Stimulated activated naive CD4-positive, alpha-beta T cell treated with Interleukin-2 at 50 U/mL for 16 hours (primary cell): Measurements from ENCODE around the gene PKD2.
"Not testable (repeated sequence)": the region's sequence is repeated elsewhere in the genome, so short reads cannot be mapped to it uniquely, and the experiment has no call there.

Source experiments
- DNase-seq: peaks from one replicate; lab custom pipeline; 2025; lab: John Stamatoyannopoulos, UW

PKD2 gene

DNA sequence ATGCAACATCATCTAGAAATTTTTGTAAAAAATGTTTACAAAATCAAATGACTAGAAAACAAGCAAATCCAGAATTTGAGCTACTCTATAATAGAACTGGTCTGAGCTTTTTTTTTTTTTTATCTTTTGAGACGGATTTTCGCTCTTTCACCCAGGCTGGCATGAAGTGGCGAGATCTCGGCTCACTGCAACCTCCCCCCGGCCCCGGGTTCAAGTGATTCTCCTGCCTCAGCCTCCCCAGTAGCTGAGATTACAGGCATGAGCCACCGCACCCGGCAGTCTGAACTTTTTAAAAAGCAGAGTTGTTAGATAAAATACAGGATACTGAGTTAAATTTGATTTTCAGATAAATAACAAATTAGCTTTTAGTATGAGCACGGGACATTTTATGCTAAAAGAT, 20.9 kb upstream of the PKD2 start:
- DNase-seq, result no peak

DNA sequence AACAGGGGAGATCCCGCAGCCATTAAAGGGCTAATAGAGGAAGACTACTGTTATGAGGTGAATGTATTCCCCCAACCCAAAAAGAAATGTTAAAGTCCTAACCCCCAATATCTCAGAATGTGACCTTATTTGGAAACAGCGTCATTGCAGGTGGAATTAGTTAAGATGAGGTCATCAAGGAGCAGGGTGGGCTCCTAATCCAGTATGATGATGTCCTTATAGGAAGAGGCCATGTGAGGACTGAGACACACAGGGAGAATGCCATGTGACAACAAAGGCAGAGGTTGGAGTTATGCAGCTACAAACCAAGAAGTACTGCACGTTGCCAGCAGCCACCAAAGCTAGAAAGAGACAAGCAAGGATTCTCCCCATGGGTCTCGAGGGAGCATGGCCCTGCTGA, 17.7 kb upstream of the PKD2 start:
- no peak for DNase-seq

DNA sequence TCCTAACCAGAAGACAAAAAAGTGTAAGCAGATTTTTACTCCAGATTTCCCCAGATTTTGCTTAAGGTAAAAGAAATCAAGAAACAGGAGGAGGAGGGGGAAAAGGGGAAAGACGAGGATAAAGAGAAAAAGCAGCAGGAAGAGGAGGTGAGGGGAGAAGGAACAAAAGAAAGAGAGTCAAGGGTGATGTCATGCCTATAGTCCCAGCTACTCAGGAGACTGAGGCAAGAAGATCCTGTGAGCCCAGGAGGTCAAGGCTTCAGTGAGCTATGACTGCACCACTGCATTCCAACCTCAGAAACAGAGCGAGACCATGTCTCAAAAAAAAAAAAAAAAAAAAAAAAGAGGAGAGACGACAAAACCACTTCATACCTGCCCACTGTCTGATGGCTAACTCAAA, 12.0 kb upstream of the PKD2 start:
- no peak for DNase-seq

DNA sequence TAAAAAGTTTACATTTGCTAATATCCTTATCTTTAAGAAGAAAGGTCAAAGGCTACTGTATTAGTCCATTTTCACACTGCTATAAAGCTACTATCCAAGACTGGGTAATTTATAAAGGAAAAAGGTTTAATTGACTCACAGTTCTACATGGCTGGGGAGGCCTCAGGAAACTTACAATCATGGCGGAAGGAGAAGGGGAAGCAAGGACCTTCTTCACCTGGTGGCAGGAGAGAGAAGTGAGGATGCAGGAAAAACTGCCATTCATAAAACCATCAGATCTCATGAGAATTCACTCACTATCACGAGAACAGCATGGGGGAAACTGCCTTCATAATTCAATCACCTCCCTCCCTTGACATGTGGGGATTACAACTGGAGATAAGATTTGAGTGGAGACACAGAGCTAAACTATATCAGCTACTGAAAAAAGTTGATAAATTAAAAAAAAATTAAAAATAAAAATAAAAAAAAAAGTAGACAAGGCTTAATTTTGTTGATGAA, 8.2 kb upstream of the PKD2 start:
- DNase-seq, result not testable (repeated sequence)

DNA sequence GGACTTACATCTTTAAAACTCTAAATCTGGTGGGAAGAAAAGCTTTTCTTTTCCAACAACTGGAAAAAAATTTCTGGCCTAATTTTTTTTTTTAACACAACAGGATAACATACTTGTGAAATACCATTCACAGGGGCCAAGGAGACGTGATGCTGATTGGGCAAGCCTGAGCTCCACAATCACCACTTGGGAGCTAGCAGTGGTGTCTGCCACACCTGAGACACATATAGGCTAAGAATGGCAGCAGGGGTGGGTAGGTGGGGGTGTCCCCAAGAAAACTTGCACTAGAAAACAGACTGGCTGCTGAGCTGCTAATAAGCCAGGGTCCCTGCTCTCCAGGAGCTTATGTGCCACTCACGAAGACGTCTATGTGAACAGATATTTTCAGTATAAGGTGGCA, 5.6 kb upstream of the PKD2 start:
- no peak for DNase-seq

DNA sequence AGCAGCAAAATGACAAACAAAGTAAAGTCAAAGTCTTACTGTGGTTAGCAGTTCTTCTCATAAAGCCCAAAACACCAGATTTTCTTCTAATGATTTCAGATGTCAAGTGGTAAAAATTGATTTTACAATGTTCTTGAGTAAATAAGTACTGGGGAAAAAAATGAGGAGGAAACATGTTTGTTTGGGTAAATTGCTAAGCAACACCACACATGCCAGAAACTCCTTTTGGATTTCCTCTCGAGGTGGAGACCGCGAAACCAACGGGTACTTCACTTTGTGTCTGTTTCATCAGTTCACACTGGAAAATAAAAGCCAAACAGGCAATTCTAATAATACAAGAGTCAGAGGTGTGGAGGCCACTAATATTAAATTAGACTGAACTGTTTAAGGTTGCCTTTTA, 4.6 kb upstream of the PKD2 start:
- no peak for DNase-seq

DNA sequence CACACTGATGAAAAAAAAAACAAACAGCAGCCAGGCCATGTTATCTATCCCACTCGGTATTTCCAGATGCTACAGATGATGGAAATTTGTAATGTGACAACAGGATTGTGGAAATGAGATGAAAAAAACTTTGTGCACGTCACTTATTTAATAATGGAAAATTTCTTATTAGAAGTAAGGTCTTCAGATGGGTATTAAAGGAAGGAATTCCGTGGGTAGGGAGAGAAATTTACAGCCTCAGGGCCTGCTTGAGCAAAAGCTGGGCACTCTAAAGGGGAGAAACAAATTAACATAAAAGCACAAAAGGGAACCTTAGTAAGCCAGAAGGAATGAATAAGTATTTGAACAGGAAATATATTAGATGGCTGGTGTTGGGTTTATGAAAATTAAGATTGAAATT, 4.2 kb upstream of the PKD2 start:
- no peak for DNase-seq

DNA sequence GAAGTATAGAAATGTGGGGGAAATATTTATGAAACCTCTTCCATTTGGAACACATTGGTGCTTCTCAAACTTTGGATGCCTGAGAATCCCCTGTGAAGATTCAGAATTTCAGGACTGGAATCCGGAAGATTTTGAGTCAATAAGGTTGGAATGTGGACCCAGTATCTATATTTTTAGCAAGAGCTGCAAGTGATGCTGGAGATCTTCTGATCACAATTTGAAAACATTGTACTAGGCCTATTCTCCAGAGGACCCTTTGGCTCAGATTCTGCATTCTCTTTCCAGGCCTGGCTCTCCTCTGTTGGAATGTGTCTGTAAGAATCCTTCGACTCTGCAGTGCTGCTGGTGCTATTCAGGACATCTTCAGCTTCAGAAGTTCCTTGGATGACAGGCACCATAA, 2.4 kb upstream of the PKD2 start:
- no peak for DNase-seq

DNA sequence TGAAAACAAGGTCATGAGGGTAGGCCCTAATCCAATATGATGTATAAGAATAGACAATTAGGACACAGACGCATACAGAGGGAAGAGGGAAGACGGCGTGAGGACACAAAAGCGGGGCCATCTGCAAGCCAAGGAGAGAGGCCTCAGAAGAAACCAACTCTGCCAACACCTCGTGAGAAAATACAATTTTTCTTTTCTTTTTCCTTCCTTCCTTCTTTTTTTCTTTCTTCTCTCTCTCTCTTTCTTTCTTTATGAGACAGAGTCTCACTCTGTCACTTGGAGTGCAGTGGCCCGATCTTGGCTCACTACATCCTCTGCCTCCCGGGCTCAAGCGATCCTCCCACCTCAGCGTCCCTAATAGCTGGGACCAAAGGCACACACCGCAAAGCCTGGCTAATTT, 1.5 kb upstream of the PKD2 start:
- no peak for DNase-seq

DNA sequence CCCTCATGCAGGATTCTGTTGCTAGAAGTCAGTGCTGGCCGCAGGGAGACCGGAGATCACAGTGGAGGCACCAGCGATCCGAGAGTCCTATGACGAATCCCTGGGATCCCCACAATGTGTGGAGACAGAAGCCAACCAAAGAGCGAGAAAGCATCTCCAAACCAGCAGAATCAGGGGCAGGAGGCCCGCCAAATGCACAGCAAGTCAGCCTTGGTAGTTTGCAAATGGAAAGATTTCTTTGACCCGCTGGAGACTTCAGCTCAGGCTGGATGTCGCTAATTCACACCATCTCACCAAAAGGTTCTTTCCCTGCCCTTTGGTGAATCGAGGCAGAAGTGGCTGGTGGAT, 505 bp upstream of the PKD2 start:
- DNase-seq, result no peak

DNA sequence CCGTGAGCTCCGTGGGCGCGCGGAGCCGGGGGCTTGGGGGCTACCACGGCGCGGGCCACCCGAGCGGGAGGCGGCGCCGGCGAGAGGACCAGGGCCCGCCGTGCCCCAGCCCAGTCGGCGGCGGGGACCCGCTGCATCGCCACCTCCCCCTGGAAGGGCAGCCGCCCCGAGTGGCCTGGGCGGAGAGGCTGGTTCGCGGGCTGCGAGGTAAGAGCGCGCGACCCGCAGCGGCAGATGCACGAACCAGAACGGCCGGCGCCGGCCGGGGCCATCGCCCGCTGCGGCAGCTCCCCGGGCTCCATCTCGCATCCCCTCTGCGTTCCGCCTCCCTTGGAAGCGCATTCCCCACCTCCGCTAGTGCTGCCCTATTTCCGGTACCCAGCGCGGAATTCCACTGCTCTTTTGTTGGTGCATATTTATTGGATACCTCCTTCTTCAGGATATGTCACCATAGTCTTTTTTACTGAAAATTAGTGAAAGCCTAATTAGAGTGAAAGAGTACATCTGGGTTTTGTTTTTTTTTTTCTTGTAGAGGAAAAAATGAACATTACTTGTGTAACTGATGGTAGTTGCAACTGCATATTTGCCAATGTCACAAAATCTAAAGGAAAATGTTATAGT, 797 bp downstream of the PKD2 start:
- DNase-seq, result peak; percentile 12

DNA sequence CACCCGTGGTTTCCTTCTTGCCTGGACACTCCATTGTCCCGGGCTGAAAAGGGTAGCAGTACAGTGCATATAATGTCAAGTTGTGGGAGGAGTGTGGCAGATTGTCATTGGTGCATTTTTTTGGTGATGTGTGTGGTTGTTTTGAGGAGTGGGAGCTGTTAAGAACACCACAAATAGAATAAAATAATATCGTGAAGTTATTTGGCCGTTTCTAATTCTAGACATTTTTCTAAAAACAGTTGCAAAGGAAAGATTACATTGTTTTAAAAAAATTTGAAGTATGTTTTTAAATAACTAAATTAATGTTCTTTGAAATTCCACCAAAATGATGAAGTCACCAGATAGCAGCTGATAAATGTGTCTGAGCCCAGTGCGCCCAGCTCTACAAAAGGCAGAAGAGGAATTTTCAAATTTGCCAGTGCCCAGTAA, 1.3 kb downstream of the PKD2 start:
- no peak for DNase-seq

DNA sequence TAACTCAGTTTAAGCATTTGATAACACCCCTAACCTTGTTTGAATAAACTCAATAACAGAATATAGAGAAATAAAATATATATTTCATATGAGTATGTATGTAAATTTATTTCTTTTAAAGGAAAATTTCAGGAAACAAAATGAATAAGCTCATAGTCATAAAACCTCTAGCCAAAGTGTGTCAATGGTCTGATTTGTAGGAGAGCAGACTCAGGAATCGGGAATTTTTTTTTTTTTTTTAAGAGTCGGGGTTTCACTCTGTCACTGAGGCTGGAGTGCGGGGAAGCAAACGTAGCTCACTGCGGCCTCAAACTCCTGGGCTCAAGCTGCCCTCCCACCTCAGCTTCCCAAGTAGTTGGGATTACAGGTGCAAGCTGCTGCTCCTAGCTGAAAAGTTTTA, 2.4 kb downstream of the PKD2 start:
- DNase-seq, result no peak

DNA sequence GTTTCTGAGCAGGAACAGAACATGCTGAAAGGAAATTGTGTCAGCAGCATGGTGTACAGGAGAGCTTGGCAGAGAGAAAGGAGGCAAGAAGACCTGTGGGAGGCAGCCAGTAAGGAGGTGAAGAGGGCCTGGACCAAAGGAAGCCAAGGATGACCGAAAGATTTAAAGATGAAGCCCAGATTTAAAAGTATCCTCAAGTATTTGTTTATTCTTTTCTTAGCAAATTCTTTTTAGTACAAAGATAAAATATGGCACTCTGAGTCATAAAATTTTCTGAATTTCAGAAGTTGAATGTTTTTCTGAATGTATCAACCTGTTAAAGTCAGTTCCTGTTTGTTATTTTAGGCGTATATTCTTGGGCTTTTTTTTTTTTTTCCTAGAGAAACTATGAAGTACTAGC, 3.5 kb downstream of the PKD2 start:
- DNase-seq, result no peak

DNA sequence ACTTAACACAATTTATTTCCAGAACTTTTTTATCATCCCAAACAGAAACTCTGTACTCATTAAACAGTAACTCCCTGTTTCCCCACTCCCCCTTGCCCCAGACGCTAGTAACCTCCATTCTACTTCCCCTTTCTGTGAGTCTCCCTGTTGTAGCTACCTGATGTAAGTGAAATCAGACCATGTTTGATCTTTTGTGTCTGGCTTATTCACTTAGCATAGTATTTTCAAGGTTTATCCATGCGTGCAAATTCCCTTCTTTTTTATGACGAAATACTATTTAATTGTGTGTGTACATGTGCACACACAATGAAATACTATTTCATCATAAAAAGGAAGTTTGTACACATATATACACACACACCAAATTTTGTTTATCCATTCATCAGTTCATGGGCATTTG, 5.2 kb downstream of the PKD2 start:
- no peak for DNase-seq

DNA sequence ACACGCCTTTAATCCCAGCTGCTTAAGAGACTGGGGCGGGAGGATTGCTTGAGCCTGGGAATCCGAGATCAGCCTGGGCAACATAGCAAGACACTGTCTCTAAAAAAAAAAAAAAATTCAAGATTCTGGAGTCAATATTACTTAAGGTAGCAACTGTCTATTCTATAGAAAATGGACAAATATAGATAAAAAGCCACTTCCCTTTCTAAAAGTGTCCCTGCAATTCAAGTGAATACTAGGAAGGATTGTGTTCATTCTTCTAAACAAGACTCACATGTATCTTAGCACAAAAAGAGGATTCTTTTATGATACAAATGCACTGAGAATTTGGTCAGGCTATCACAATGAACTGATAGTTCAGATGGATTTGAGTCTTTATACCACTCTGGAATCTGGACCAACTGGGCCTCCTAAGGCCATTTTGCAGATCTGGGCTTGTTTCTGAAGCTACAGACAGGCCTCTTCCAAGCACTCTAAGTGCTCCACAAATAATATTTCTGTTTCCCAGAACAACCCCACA, 7.0 kb downstream of the PKD2 start:
- no peak for DNase-seq

DNA sequence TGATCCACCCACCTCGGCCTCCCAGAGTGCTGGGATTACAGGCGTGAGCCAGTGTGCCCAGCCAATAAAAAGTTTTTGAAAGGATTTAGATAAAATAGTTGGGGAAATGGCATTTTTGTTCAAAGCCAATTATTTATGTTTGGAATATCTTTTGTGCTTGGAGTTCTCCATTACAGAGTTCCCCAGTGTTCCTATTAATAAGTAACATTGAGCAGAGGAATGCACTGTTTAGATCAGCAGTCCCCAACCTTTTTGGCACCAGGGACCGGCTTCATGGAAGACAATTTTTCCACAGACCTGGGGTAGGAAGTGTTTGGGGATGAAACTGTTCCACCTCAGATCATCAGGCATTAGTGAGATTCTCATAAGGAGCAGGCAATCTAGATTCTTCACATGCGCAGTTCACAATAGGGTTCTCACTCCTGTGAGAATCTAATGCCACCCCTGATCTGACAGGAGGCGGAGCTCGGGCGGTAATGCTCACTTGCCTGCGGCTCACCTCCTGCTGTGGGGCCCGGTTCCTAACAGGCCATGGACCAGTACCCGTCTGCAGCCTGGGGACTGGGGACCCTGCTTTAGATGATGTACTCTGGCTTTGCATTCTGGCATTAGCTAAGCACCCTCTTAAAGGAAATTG, 8.3 kb downstream of the PKD2 start:
- DNase-seq, result no peak

DNA sequence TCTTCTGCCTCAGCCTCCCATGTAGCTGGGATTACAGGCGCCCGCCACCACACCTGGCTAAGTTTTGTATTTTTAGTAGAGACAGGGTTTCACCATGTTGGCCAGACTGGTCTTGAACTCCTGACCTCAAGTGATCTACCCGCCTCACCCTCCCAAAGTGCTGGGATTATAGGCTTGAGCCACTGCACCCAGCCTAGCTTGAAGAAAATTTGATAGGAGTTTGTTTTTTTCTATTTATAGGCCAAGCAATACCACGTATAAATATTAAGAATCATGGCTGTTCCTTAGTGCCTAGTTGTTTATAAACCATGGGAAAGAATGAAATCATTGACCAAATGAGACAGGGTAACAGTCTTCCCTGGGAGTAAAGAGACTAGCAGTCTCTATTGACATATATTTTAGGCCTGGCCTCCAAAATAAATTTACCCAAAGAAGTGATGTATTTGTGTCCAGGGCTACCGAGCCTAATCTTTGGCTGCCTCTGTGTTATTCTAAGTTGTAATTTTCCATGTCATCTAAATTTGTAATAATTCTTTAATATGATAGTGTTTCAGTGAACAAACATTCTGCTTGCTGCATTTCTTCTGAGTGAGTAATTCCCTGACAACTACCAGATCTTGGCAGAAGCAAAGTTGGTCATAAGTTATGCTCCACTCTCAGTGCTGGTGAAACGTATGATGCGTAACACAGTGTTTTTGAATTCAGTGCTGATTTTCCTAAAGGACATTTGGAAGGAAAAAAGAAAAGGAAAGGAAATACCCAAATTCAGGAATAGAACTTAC, 10.3 kb downstream of the PKD2 start:
- DNase-seq, result no peak

DNA sequence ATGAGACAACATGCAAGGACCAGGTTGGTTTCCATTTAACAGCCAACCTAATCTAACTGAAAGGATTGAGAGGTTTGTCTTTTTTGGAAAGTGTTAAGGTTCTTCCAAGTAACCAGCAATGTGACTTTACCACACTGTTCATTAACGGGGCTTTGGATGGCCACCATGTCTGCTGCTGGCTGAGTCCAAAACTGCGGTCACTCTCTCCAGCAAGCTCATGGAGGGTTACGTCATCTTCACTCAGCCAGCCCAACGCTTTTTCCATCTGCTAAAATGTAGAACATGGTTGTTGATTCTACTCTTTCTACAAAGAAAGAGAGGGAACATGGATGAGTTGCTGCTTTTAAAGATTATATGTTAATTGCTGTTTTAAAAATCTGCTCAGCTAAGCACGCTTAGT, 11.0 kb downstream of the PKD2 start:
- no peak for DNase-seq

DNA sequence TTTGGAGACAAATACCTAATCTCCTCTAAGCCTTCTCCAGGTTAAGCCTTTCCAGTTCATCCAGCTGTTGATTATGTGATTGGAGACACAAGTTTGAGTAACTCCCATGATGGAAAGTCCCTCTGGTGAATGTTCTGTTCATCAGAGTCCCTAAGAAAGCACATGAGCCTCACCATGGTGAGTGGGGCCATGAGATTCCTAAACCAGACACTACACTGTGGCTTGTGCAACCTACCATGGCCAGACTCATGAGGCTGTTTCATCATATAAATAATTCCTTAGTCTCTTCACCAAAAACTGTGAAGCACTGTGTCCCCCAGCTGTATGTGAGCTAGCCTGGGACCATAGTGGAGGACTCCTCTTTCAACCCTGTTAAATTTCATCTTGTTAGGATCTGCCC, 14.4 kb downstream of the PKD2 start:
- DNase-seq, result no peak

DNA sequence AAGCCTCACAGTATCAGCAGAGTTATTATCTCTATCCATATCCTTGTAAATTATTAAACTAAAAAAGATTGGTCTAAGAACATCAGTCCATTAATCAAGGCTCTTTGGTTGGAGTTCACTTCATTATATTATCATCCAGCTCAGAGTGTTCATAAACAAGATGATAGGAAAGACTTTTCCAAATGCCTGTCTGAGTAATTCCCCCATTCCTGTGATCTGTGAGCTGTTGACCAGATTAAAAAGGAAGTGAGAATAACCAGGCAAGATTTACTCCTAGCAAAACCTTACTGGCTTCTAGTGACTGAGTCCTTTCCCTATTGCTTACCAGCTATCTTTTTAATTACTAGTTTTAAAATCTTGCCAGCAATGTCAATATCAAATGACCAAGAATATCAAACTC, 14.9 kb downstream of the PKD2 start:
- no peak for DNase-seq

DNA sequence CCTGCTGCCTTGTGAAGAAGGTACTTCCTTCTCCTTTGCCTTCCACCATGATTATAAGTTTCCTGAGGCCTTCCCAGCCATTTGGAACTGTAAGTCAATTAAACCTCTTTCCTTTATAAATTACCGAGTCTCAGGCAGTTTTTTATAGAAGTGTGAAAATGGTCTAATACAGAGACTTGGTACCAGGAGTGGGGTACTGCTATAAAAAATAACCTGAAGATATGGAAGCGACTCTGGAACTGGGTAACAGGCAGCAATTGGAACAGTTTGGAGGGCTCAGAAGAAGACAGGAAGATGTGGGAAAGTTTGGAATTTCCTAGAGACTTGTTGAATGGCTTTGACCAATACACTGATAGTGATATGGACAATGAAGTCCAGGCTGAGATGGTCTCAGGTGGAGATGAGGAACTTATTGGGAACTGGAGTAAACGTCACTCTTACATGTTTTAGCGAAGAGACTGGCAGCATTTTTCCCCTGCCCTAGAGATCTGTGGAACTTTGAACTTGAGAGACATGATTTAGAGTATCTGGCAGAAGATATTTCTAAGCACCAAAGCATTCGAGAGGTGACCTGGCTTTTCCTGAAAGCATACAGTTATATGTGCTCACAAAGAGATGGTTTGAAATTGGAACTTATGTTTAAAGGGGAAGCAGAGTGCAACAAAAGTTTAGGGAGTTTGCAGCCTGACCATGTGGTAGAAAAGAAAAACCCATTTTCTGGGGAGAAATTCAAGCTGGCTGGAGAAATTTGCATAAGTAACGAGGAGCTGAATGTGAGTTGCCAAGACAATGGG, 18.6 kb downstream of the PKD2 start:
- not testable (repeated sequence) for DNase-seq
